ENCODE results near the gene PCDHA8.

DNA sequence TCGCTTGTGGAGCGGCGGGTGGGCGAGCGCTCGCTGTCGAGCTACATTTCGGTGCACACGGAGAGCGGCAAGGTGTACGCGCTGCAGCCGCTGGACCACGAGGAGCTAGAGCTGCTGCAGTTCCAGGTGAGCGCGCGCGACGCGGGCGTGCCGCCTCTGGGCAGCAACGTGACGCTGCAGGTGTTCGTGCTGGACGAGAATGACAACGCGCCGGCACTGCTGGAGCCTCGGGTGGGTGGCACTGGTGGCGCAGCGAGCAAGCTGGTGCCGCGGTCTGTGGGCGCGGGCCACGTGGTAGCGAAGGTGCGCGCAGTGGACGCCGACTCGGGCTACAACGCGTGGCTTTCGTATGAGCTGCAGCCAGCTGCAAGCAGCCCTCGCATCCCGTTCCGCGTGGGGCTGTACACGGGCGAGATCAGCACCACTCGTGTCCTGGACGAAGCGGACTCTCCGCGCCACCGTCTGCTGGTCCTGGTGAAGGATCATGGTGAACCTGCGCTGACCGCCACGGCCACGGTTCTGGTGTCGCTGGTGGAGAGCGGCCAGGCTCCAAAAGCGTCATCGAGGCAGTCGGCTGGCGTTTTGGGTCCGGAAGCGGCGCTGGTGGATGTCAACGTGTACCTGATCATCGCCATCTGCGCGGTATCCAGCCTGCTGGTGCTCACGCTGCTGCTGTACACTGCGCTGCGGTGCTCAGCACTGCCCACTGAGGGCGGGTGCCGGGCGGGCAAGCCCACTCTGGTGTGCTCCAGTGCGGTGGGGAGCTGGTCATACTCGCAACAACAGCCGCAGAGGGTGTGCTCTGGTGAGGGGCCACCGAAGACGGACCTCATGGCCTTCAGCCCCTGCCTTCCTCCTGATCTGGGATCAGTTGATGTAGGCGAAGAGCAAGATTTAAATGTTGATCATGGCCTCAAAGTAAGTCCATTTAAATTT lies 2.1 kb downstream of the PCDHA8 start:
- TF ChIP-seq GATA3 (IDR thresholded peaks at IDR 0.05; ENCODE audit: low read depth, low read length) (no peak), GATA2 (IDR thresholded peaks at IDR 0.05; ENCODE audit: low read depth, low read length) (no peak)

Data from SH-SY5Y (cell line).